ENCODE results near the gene F10. TPM values are rescaled to one million over a fixed set of nuclear protein-coding genes. Genes with fewer than 3 reads are reported as not detected.
"Not testable (repeated sequence)": the region's sequence is repeated elsewhere in the genome, so short reads cannot be mapped to it uniquely, and the experiment has no call there.

F10 gene
- total and polyA plus RNA-seq, 2 donors (not counting 1 experiment from before 2014, with no cell fraction given) = not detected

GRCh38 chr13:113106711-113107351 lies 15.8 kb upstream of the F10 start:
- no peaks in the 10 kb centered on the region for H3K79me2 ChIP-seq (ENCODE audit: control insufficient read depth, insufficient read depth, low read length)
- no peak overlapping the region for H3K4me2 ChIP-seq (replicated peaks; ENCODE audit: low read depth, low read length, poor library complexity, severe bottlenecking)
- H3K27ac Mint-ChIP-seq = no peak overlapping the region
- no peaks in the 10 kb centered on the region for H3K36me3 ChIP-seq (replicated peaks in 1 of 2; ENCODE audit: control extremely low read depth in 1 of 2, control insufficient read depth in 1 of 2, extremely low read depth in 1 of 2, insufficient read depth in 2 of 2, low read length in 1 of 2)
- H3K27ac ChIP-seq (ENCODE audit: low read length in 2 of 2) = no peak overlapping the region
- ATAC-seq (ENCODE audit: low read depth) (no peak), DNase-seq (no peak)
- no peak overlapping the region for H2AFZ ChIP-seq (ENCODE audit: insufficient read depth, low read depth, low read length, poor library complexity, severe bottlenecking)
- no peaks in the 10 kb centered on the region for H3K4me1 Mint-ChIP-seq
- H3K9me3 ChIP-seq (ENCODE audit: control extremely low read depth in 1 of 3, control insufficient read depth in 2 of 3, insufficient read depth in 1 of 3, low read length in 2 of 3) = peaks cover 0 to 14% (median 0%) of the 10 kb centered on the region in 3 donors
- no peak overlapping the region for H3K4me3 ChIP-seq (ENCODE audit: control extremely low read depth in 1 of 5, extremely low read depth in 1 of 5, insufficient read depth in 1 of 5, low read depth in 2 of 5, low read length in 4 of 5)
- no peaks in the 10 kb centered on the region for H4K20me1 ChIP-seq (ENCODE audit: control insufficient read depth, insufficient read depth, low read length, poor library complexity, severe bottlenecking)
- 68% methylated on average over 14 of the region's 25 CpGs for WGBS (ENCODE audit: insufficient coverage)
- peaks cover 0 to 3% of the 10 kb centered on the region in 2 donors for H3K4me1 ChIP-seq (ENCODE audit: control insufficient read depth in 2 of 2, insufficient read depth in 2 of 2, low read length in 2 of 2)
- ChIA-PET POLR2A (no interaction called here), CTCF (no interaction called here)
- intact Hi-C loops (cut with micrococcal nuclease) = no loop called here
- H3K27me3 ChIP-seq (replicated peaks in 1 of 4; ENCODE audit: control extremely low read depth in 1 of 4, control insufficient read depth in 3 of 4, insufficient read depth in 4 of 4, low read length in 3 of 4) = peaks cover 0 to 19% (median 1%) of the 10 kb centered on the region in 4 experiments
- H3K9ac ChIP-seq (ENCODE audit: low read length) = no peak overlapping the region
- peaks cover 7% of the 10 kb centered on the region for H3K27me3 Mint-ChIP-seq
- H3K9me3 Mint-ChIP-seq (ENCODE audit: insufficient read depth) = no peaks in the 10 kb centered on the region
- no peak overlapping the region for H3K4me3 Mint-ChIP-seq
- TF ChIP-seq CTCF (IDR thresholded peaks at IDR 0.05) = no peak
- no peak for TF ChIP-seq EZH2 (IDR thresholded peaks at IDR 0.05; ENCODE audit: borderline replicate concordance, insufficient read depth, low read depth, low read length, poor library complexity, severe bottlenecking)

- ATAC-seq (ENCODE audit: low read depth); intact Hi-C loops (cut with micrococcal nuclease): not testable (repeated sequence)
Observed at GRCh38 chr13:113108521-113108920, 14.1 kb upstream of the F10 start.

More at GRCh38 chr13:113108521-113108920, 14.1 kb upstream of the F10 start:
- H3K4me1 ChIP-seq (ENCODE audit: control insufficient read depth in 2 of 2, insufficient read depth in 2 of 2, low read length in 2 of 2); H3K27ac ChIP-seq (ENCODE audit: low read length in 2 of 2); POLR2A ChIA-PET; H3K4me2 ChIP-seq (replicated peaks; ENCODE audit: low read depth, low read length, poor library complexity, severe bottlenecking); CTCF ChIA-PET; H3K4me3 Mint-ChIP-seq; H3K4me3 ChIP-seq (ENCODE audit: control extremely low read depth in 1 of 5, extremely low read depth in 1 of 5, insufficient read depth in 1 of 5, low read depth in 2 of 5, low read length in 4 of 5); H3K36me3 ChIP-seq (replicated peaks in 1 of 2; ENCODE audit: control extremely low read depth in 1 of 2, control insufficient read depth in 1 of 2, extremely low read depth in 1 of 2, insufficient read depth in 2 of 2, low read length in 1 of 2); H3K4me1 Mint-ChIP-seq; H3K9me3 Mint-ChIP-seq (ENCODE audit: insufficient read depth); DNase-seq; H4K20me1 ChIP-seq (ENCODE audit: control insufficient read depth, insufficient read depth, low read length, poor library complexity, severe bottlenecking); H3K27ac Mint-ChIP-seq; H2AFZ ChIP-seq (ENCODE audit: insufficient read depth, low read depth, low read length, poor library complexity, severe bottlenecking); H3K79me2 ChIP-seq (ENCODE audit: control insufficient read depth, insufficient read depth, low read length); H3K9ac ChIP-seq (ENCODE audit: low read length); H3K27me3 Mint-ChIP-seq: not testable (repeated sequence)
- H3K27me3 ChIP-seq (replicated peaks in 1 of 4; ENCODE audit: control extremely low read depth in 1 of 4, control insufficient read depth in 3 of 4, insufficient read depth in 4 of 4, low read length in 3 of 4) = peaks cover 0 to 19% (median 2%) of the 10 kb centered on the region in 4 experiments
- H3K9me3 ChIP-seq (ENCODE audit: control extremely low read depth in 1 of 3, control insufficient read depth in 2 of 3, insufficient read depth in 1 of 3, low read length in 2 of 3) = peaks cover 0 to 14% (median 0%) of the 10 kb centered on the region in 3 donors
- 95% methylated on average over 18 of the region's 27 CpGs for WGBS (ENCODE audit: insufficient coverage)
